WTC11 (cell line): ENCODE measurements around the gene BAMBI. TPM values are rescaled to one million over a fixed set of nuclear protein-coding genes. Genes with fewer than 3 reads are reported as not detected.
A peak's percentile ranks its signal among the peaks of the same experiment; 100 is the strongest.

Source experiments
- ATAC-seq: fragments of 200-7000 bp; cut with Tn5 transposase; 2 replicates; pipeline ENCODE4 v1.10.0; 2021; ENCODE audit warnings: mild to moderate bottlenecking, moderate library complexity
- CTCF ChIA-PET: fragments of 300-600 bp; sonication (Branson Sonifier 250); formaldehyde crosslinking; loops from one replicate; lab custom pipeline; 2021; ENCODE audit warnings: antibody characterized with exemption; lab: Charles Lee
- POLR2A ChIA-PET: fragments of 350-600 bp; sonication (Branson Sonifier 250); formaldehyde crosslinking; loops from one replicate; lab custom pipeline; 2021; ENCODE audit warnings: antibody characterized with exemption; lab: Charles Lee
- DNase-seq: peaks from one replicate; pipeline ENCODE4 v3.0.0; 2021; ENCODE audit warnings: low spot score
- H3K27ac Mint-ChIP-seq: 2 replicates; pipeline ENCODE4 v1.8.0; 2021; ENCODE audit warnings: mixed read lengths
- H3K27me3 Mint-ChIP-seq: 2 replicates; pipeline ENCODE4 v1.8.0; 2021; ENCODE audit warnings: low read depth, mild to moderate bottlenecking, moderate library complexity, mixed read lengths
- H3K36me3 Mint-ChIP-seq: 2 replicates; pipeline ENCODE4 v1.8.0; 2021; ENCODE audit warnings: mixed read lengths
- H3K4me1 Mint-ChIP-seq: 2 replicates; pipeline ENCODE4 v1.8.0; 2022; ENCODE audit warnings: mixed read lengths
- H3K4me3 Mint-ChIP-seq: 2 replicates; pipeline ENCODE4 v1.8.0; 2021; ENCODE audit warnings: mild to moderate bottlenecking, moderate library complexity, mixed read lengths
- H3K9me3 Mint-ChIP-seq: 2 replicates; pipeline ENCODE4 v1.8.0; 2021; ENCODE audit warnings: mixed read lengths
- ATF1 ChIP-seq: sonication (generic); formaldehyde crosslinking; IDR thresholded peaks from 2 replicates; pipeline ENCODE4 v1.8.1; 2023; ENCODE audit warnings: mild to moderate bottlenecking, moderate library complexity, missing genetic modification reagents
- CREB1 ChIP-seq: sonication (generic); formaldehyde crosslinking; IDR thresholded peaks from 2 replicates; pipeline ENCODE4 v1.8.0; 2023; ENCODE audit warnings: mild to moderate bottlenecking, missing genetic modification reagents
- ELF4 ChIP-seq: sonication (generic); formaldehyde crosslinking; IDR thresholded peaks from 2 replicates; pipeline ENCODE4 v1.8.1; 2022; ENCODE audit warnings: low read depth, mild to moderate bottlenecking, moderate library complexity, missing genetic modification reagents
- NR2C2 ChIP-seq: sonication (generic); formaldehyde crosslinking; IDR thresholded peaks from 2 replicates; pipeline ENCODE4 v1.8.0; 2022; ENCODE audit warnings: mild to moderate bottlenecking, missing genetic modification reagents
- SMAD4 ChIP-seq: sonication (generic); formaldehyde crosslinking; IDR thresholded peaks from 2 replicates; pipeline ENCODE4 v1.8.0; 2022; ENCODE audit warnings: mild to moderate bottlenecking, missing genetic modification reagents
- SOX15 ChIP-seq: fragments of 250-450 bp; sonication (Bioruptor Pico); IDR thresholded peaks from 2 replicates; pipeline ENCODE4 v1.9.0; 2021; ENCODE audit warnings: mild to moderate bottlenecking
- TEAD1 ChIP-seq: sonication (generic); formaldehyde crosslinking; IDR thresholded peaks from 2 replicates; pipeline ENCODE4 v1.8.0; 2022; ENCODE audit warnings: mild to moderate bottlenecking, missing genetic modification reagents
- ZNF138 ChIP-seq: sonication (generic); formaldehyde crosslinking; conservative IDR thresholded peaks from 2 replicates; pipeline ENCODE4 v1.8.1; 2022; ENCODE audit warnings: mild to moderate bottlenecking, moderate library complexity, missing genetic modification reagents
- ZNF219 ChIP-seq: sonication (generic); formaldehyde crosslinking; IDR thresholded peaks from 2 replicates; pipeline ENCODE4 v1.8.0; 2023; ENCODE audit warnings: missing genetic modification reagents, mild to moderate bottlenecking, borderline replicate concordance
- ZNF416 ChIP-seq: fragments of 250-450 bp; sonication (Bioruptor Pico); IDR thresholded peaks from 2 replicates; pipeline ENCODE4 v1.9.0; 2021; ENCODE audit warnings: mild to moderate bottlenecking, inconsistent platforms
- ZNF423 ChIP-seq: fragments of 250-450 bp; sonication (Bioruptor Pico); IDR thresholded peaks from 2 replicates; pipeline ENCODE4 v2.1.2; 2022; ENCODE audit warnings: mild to moderate bottlenecking, moderate library complexity
- total RNA-seq: library from RNA; stranded (reverse); gene quantifications from 3 replicates; pipeline ENCODE4 v1.2.3, GENCODE V29; 2021
- TF ChIP-seq, protein P1 (sequence below): fragments of 250-450 bp; sonication (Bioruptor Pico); IDR thresholded peaks from 2 replicates; pipeline ENCODE4 v1.9.0; 2021; ENCODE audit warnings: mild to moderate bottlenecking
- TF ChIP-seq, protein P2 (sequence below): sonication (generic); formaldehyde crosslinking; IDR thresholded peaks from 2 replicates; pipeline ENCODE4 v1.8.1; 2022; ENCODE audit warnings: missing genetic modification reagents, borderline replicate concordance
- TF ChIP-seq, protein P3 (sequence below): sonication (generic); formaldehyde crosslinking; IDR thresholded peaks from 2 replicates; pipeline ENCODE4 v1.8.1; 2022; ENCODE audit warnings: low read depth, missing genetic modification reagents, borderline replicate concordance
- TF ChIP-seq, protein P4 (sequence below): sonication (generic); formaldehyde crosslinking; conservative IDR thresholded peaks from 2 replicates; pipeline ENCODE4 v1.8.1; 2022; ENCODE audit warnings: mild to moderate bottlenecking, missing genetic modification reagents
- TF ChIP-seq, protein P5 (sequence below): fragments of 250-450 bp; sonication (Bioruptor Pico); IDR thresholded peaks from 2 replicates; pipeline ENCODE4 v1.8.0; 2021; ENCODE audit warnings: mild to moderate bottlenecking
- TF ChIP-seq, protein P6 (sequence below): sonication (generic); formaldehyde crosslinking; IDR thresholded peaks from 2 replicates; pipeline ENCODE4 v1.8.0; 2023; ENCODE audit warnings: missing genetic modification reagents
- TF ChIP-seq, protein P7 (sequence below): sonication (generic); formaldehyde crosslinking; IDR thresholded peaks from 2 replicates; pipeline ENCODE4 v1.8.0; 2022; ENCODE audit warnings: mild to moderate bottlenecking, missing genetic modification reagents
- TF ChIP-seq, protein P8 (sequence below): sonication (generic); formaldehyde crosslinking; conservative IDR thresholded peaks from 2 replicates; pipeline ENCODE4 v1.8.1; 2023; ENCODE audit warnings: mild to moderate bottlenecking, low read depth, missing genetic modification reagents, moderate library complexity

The BAMBI gene
- total RNA-seq, 1 experiment from 2014 or later: 29.0 TPM

DNA sequence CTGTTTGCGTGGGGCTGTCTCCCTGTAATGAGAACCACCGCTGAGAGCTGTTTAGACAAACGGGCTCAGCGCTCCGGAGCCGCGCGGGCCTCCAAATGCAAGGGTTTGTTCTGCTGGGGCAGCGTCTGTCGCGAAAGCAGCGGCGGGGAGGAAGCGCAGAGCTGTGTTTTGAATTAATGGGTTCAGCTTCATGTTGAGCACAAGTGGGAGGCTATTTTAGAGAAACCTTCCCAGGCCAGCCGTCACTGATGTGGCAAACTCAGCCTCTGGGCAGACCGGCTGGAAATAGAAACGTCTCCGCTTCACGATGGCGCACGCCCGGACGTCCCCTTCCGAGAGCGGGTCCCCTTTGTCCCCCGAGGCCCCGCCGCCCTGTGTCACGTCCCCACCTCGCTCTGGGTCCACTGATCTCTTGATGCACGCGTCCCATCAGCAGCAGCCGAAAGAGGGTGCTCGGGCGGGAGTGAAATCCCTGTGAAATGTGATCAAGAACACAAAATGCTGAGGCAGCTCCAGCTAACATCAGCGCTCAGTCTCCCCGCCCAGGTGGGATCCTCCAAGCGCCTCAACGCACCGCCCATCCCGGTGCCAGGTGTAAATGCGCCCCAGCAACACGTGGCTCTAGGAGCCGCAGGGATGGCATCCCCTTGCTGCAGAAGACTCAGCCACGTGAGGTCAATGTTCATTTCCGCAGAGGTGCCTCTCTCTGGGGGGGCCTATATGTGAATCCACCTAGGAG is 44.9 kb downstream of the BAMBI start (continued):
- TF ChIP-seq, protein P1, sequence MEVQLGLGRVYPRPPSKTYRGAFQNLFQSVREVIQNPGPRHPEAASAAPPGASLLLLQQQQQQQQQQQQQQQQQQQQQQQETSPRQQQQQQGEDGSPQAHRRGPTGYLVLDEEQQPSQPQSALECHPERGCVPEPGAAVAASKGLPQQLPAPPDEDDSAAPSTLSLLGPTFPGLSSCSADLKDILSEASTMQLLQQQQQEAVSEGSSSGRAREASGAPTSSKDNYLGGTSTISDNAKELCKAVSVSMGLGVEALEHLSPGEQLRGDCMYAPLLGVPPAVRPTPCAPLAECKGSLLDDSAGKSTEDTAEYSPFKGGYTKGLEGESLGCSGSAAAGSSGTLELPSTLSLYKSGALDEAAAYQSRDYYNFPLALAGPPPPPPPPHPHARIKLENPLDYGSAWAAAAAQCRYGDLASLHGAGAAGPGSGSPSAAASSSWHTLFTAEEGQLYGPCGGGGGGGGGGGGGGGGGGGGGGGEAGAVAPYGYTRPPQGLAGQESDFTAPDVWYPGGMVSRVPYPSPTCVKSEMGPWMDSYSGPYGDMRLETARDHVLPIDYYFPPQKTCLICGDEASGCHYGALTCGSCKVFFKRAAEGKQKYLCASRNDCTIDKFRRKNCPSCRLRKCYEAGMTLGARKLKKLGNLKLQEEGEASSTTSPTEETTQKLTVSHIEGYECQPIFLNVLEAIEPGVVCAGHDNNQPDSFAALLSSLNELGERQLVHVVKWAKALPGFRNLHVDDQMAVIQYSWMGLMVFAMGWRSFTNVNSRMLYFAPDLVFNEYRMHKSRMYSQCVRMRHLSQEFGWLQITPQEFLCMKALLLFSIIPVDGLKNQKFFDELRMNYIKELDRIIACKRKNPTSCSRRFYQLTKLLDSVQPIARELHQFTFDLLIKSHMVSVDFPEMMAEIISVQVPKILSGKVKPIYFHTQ (CRISPR knock-in tag): no peak
- TF ChIP-seq ZNF138 (CRISPR knock-in tag): no peak
- TF ChIP-seq, protein P2, sequence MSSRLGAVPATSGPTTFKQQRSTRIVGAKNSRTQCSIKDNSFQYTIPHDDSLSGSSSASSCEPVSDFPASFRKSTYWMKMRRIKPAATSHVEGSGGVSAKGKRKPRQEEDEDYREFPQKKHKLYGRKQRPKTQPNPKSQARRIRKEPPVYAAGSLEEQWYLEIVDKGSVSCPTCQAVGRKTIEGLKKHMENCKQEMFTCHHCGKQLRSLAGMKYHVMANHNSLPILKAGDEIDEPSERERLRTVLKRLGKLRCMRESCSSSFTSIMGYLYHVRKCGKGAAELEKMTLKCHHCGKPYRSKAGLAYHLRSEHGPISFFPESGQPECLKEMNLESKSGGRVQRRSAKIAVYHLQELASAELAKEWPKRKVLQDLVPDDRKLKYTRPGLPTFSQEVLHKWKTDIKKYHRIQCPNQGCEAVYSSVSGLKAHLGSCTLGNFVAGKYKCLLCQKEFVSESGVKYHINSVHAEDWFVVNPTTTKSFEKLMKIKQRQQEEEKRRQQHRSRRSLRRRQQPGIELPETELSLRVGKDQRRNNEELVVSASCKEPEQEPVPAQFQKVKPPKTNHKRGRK (CRISPR knock-in tag): no peak
- TF ChIP-seq ELF4 (CRISPR knock-in tag): no peak
- TF ChIP-seq, protein P3, sequence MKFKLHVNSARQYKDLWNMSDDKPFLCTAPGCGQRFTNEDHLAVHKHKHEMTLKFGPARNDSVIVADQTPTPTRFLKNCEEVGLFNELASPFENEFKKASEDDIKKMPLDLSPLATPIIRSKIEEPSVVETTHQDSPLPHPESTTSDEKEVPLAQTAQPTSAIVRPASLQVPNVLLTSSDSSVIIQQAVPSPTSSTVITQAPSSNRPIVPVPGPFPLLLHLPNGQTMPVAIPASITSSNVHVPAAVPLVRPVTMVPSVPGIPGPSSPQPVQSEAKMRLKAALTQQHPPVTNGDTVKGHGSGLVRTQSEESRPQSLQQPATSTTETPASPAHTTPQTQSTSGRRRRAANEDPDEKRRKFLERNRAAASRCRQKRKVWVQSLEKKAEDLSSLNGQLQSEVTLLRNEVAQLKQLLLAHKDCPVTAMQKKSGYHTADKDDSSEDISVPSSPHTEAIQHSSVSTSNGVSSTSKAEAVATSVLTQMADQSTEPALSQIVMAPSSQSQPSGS (CRISPR knock-in tag): no peak
- no peak for TF ChIP-seq NR2C2 (CRISPR knock-in tag)
- TF ChIP-seq, protein P4, sequence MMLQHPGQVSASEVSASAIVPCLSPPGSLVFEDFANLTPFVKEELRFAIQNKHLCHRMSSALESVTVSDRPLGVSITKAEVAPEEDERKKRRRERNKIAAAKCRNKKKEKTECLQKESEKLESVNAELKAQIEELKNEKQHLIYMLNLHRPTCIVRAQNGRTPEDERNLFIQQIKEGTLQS: no peak
- TF ChIP-seq, protein P5, sequence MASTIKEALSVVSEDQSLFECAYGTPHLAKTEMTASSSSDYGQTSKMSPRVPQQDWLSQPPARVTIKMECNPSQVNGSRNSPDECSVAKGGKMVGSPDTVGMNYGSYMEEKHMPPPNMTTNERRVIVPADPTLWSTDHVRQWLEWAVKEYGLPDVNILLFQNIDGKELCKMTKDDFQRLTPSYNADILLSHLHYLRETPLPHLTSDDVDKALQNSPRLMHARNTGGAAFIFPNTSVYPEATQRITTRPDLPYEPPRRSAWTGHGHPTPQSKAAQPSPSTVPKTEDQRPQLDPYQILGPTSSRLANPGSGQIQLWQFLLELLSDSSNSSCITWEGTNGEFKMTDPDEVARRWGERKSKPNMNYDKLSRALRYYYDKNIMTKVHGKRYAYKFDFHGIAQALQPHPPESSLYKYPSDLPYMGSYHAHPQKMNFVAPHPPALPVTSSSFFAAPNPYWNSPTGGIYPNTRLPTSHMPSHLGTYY (CRISPR knock-in tag): no peak
- no peak for TF ChIP-seq ZNF416 (CRISPR knock-in tag)
- TF ChIP-seq, protein P6, sequence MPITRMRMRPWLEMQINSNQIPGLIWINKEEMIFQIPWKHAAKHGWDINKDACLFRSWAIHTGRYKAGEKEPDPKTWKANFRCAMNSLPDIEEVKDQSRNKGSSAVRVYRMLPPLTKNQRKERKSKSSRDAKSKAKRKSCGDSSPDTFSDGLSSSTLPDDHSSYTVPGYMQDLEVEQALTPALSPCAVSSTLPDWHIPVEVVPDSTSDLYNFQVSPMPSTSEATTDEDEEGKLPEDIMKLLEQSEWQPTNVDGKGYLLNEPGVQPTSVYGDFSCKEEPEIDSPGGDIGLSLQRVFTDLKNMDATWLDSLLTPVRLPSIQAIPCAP: no peak
- TF ChIP-seq CREB1: no peak
- 0 out of 2 replicates have a peak, but pooled peaks have one; percentile 31 for TF ChIP-seq ZNF219 (CRISPR knock-in tag)
- TF ChIP-seq ATF1 (CRISPR knock-in tag): no peak
- TF ChIP-seq SMAD4: no peak
- peak; percentile 87 for TF ChIP-seq TEAD1 (CRISPR knock-in tag)
- no peak for TF ChIP-seq SOX15 (CRISPR knock-in tag)

DNA sequence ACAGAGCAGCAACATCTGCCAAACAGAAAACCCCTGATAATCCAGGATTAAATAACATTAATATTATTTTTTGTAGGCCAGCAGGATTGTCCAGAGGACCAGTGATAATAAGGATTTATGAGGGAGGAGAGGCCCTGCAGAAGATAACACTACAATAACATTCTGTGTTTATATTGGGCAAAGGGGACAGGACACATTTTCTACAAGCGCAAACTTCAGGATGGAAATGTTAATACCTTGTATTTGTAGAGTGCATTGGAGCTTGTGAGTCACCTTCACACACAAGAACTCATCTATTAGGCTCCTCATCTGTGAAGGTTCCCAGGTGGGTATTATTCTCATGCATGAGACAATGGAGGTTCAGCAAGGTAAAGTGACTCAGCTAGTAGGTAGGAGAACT is 51.0 kb downstream of the BAMBI start:
- H3K4me1 Mint-ChIP-seq: no peaks in the 10 kb centered on the region
- no peaks in the 10 kb centered on the region; the same call in 1 of the 2 replicates for H3K36me3 Mint-ChIP-seq
- peaks cover 4% of the 10 kb centered on the region for H3K27me3 Mint-ChIP-seq
- ChIA-PET POLR2A (no interaction called here), CTCF (no interaction called here)
- ATAC-seq: no peak
- no peak for DNase-seq
- no peak for TF ChIP-seq SOX15 (CRISPR knock-in tag)
- TF ChIP-seq, protein P7, sequence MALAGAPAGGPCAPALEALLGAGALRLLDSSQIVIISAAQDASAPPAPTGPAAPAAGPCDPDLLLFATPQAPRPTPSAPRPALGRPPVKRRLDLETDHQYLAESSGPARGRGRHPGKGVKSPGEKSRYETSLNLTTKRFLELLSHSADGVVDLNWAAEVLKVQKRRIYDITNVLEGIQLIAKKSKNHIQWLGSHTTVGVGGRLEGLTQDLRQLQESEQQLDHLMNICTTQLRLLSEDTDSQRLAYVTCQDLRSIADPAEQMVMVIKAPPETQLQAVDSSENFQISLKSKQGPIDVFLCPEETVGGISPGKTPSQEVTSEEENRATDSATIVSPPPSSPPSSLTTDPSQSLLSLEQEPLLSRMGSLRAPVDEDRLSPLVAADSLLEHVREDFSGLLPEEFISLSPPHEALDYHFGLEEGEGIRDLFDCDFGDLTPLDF (CRISPR knock-in tag): no peak
- TF ChIP-seq, protein P8, sequence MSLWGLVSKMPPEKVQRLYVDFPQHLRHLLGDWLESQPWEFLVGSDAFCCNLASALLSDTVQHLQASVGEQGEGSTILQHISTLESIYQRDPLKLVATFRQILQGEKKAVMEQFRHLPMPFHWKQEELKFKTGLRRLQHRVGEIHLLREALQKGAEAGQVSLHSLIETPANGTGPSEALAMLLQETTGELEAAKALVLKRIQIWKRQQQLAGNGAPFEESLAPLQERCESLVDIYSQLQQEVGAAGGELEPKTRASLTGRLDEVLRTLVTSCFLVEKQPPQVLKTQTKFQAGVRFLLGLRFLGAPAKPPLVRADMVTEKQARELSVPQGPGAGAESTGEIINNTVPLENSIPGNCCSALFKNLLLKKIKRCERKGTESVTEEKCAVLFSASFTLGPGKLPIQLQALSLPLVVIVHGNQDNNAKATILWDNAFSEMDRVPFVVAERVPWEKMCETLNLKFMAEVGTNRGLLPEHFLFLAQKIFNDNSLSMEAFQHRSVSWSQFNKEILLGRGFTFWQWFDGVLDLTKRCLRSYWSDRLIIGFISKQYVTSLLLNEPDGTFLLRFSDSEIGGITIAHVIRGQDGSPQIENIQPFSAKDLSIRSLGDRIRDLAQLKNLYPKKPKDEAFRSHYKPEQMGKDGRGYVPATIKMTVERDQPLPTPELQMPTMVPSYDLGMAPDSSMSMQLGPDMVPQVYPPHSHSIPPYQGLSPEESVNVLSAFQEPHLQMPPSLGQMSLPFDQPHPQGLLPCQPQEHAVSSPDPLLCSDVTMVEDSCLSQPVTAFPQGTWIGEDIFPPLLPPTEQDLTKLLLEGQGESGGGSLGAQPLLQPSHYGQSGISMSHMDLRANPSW: no peak
- TF ChIP-seq ZNF423 (CRISPR knock-in tag): no peak
- H3K4me3 Mint-ChIP-seq: no peak overlapping the region
- peaks cover 14% of the 10 kb centered on the region for H3K9me3 Mint-ChIP-seq
- H3K27ac Mint-ChIP-seq: no peak overlapping the region
